Testis (tissue), 3 donors: ENCODE measurements around the gene SDK1. TPM values are rescaled to one million over a fixed set of nuclear protein-coding genes. Genes with fewer than 3 reads are reported as not detected.

Experiments
- DNase-seq: peaks from one replicate; pipeline ENCODE4 v3.0.0-alpha.2; 2019
- H3K27ac ChIP-seq, 2 donors: fragments of 200-600 bp; sonication (generic); one replicate each; pipeline ENCODE4 v1.5.1; 2019
- H3K27me3 ChIP-seq: fragments of 200-600 bp; sonication (generic); one replicate; pipeline ENCODE4 v1.5.1; 2019
- H3K36me3 ChIP-seq: fragments of 200-600 bp; sonication (generic); one replicate; pipeline ENCODE4 v1.5.1; 2017; ENCODE audit warnings: low read depth; ENCODE audit errors: missing control alignments
- H3K4me1 ChIP-seq: fragments of 200-600 bp; sonication (generic); one replicate; pipeline ENCODE4 v1.5.1; 2019
- H3K4me3 ChIP-seq, 2 donors: fragments of 200-600 bp; sonication (generic); one replicate each; pipeline ENCODE4 v1.5.1; 2017 to 2019
- H3K9me3 ChIP-seq: fragments of 200-600 bp; sonication (generic); one replicate; pipeline ENCODE4 v1.5.1; 2017
- POLR2A ChIP-seq: fragments of 450-650 bp; IDR thresholded peaks from one replicate; pipeline ENCODE4 v1.6.1; 2017; ENCODE audit warnings: antibody characterized with exemption, mild to moderate bottlenecking, moderate library complexity
- WGBS, 2 donors: methylation state at CpG; one replicate each; pipeline ENCODE4 v1.1.5; 2018; 5-methylcytosine and 5-hydroxymethylcytosine counted together
- intact Hi-C: fragments of 100-400 bp; cut with DNase I; formaldehyde crosslinking; loops from one replicate; pipeline ENCODE4 v1.15.1; 2023; ENCODE audit warnings: low total_unique reads
- polyA plus RNA-seq: library from polyadenylated mRNA; stranded (reverse); fragments of 350-450 nt; fragmentation: Illumina TruSeq; extraction: RNeasy Lipid Tissue Mini Kit (QIAGEN cat#74804); gene quantifications from one replicate; pipeline ENCODE4 v1.2.3, GENCODE V29; 2014; ENCODE audit warnings: low read depth, low replicate concordance; ENCODE audit not compliant: insufficient read depth
- total RNA-seq, 2 donors: library from RNA; depleted of rRNA; stranded (reverse); fragments of >200 nt; gene quantifications; one replicate each; pipeline ENCODE4 v1.2.3, GENCODE V29; 2016
- TF ChIP-seq, protein P1 (sequence below), 3 experiments: fragments of 450-650 bp in 2 of 3; fragments of 200-600 bp in 1 of 3; sonication (generic) in 1 of 3; IDR thresholded peaks; one replicate each; pipeline ENCODE4 v1.5.1; 2016 to 2019; ENCODE audit warnings: antibody characterized with exemption in 3 of 3, mild to moderate bottlenecking in 2 of 3, moderate library complexity in 1 of 3

The SDK1 gene
- total and polyA plus RNA-seq, 3 donors from 2014 or later = 20.0 to 36.2 (median 24.9) TPM

DNA sequence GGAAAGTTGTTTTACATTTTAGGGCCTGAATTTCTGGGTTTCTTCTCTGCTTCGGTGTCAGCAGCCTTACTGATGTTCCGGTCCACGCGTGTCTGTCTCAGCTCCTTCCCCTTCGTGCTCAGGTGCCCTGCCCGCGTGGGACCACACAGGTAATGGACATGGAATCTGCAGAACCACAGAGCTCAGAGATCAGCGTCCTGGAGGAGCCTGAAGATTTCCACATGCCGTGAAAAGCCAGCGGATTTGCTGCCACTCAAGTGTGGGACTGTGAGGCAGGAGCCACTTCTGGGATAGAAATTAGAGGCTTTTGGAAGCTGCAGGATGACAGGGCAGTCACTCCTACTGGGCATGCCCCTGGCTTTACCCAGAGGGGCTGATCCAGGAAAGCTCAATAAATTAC is 714.9 kb downstream of the SDK1 start:
- H3K4me1 ChIP-seq = no peaks in the 10 kb centered on the region
- H3K36me3 ChIP-seq = no peaks in the 10 kb centered on the region
- H3K27me3 ChIP-seq = no peaks in the 10 kb centered on the region
- H3K27ac ChIP-seq = no peak overlapping the region
- WGBS, 2 donors = 96 to 100% methylated on average over 8 to 10 of the region's 10 CpGs
- H3K9me3 ChIP-seq = no peaks in the 10 kb centered on the region
- intact Hi-C loops = no loop called here
- H3K4me3 ChIP-seq = no peak overlapping the region
- no peak for TF ChIP-seq POLR2A
- TF ChIP-seq, protein P1, sequence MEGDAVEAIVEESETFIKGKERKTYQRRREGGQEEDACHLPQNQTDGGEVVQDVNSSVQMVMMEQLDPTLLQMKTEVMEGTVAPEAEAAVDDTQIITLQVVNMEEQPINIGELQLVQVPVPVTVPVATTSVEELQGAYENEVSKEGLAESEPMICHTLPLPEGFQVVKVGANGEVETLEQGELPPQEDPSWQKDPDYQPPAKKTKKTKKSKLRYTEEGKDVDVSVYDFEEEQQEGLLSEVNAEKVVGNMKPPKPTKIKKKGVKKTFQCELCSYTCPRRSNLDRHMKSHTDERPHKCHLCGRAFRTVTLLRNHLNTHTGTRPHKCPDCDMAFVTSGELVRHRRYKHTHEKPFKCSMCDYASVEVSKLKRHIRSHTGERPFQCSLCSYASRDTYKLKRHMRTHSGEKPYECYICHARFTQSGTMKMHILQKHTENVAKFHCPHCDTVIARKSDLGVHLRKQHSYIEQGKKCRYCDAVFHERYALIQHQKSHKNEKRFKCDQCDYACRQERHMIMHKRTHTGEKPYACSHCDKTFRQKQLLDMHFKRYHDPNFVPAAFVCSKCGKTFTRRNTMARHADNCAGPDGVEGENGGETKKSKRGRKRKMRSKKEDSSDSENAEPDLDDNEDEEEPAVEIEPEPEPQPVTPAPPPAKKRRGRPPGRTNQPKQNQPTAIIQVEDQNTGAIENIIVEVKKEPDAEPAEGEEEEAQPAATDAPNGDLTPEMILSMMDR (IDR thresholded peaks at IDR 0.05) = no peak
- no peak for DNase-seq

- DNase-seq = no peak
- TF ChIP-seq, protein P1 (IDR thresholded peaks at IDR 0.05) = no peak
- TF ChIP-seq POLR2A = no peak
- intact Hi-C loops = no loop called here
- H3K4me3 ChIP-seq = no peak overlapping the region
- H3K4me1 ChIP-seq = no peaks in the 10 kb centered on the region
- no peaks in the 10 kb centered on the region for H3K36me3 ChIP-seq
- no peaks in the 10 kb centered on the region for H3K27me3 ChIP-seq
- H3K9me3 ChIP-seq = no peaks in the 10 kb centered on the region
- H3K27ac ChIP-seq = no peak overlapping the region
- WGBS, 2 donors = 95 to 98% methylated on average over 21 of the region's 21 CpGs
Observed at GRCh38 chr7:4017081-4017480, 716.0 kb downstream of the SDK1 start.

DNA sequence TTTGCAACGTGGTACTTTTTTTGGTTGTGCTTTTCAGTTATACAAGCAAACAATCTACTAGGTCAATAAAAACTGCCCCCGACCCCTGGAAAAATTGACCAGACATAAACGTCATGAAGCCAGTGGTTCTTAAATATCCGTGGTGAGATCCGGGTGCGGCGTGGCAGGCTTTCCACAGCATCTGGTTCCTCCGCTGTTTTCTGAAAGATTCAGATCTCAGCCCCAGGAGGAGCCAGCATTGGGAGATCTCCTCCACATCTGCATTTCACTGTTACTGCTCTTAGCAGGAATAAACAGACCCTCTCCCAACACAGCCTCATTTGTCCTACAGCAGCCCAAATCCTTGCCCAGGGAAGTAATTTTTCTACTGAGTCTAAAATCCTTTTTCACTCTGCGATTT is 716.7 kb downstream of the SDK1 start:
- no peak for TF ChIP-seq POLR2A
- TF ChIP-seq, protein P1 (IDR thresholded peaks at IDR 0.05) = no peak

GRCh38 chr7:4018601-4019316 is 717.7 kb downstream of the SDK1 start:
- intact Hi-C loops = no loop called here
- no peaks in the 10 kb centered on the region for H3K9me3 ChIP-seq
- no peaks in the 10 kb centered on the region for H3K36me3 ChIP-seq
- whole genome bisulfite sequencing, 2 donors = 94 to 96% methylated on average over 7 of the region's 7 CpGs
- H3K4me1 ChIP-seq = no peaks in the 10 kb centered on the region
- TF ChIP-seq POLR2A = no peak
- TF ChIP-seq, protein P1 (IDR thresholded peaks at IDR 0.05) = no peak
- DNase-seq = no peak
- no peaks in the 10 kb centered on the region for H3K27me3 ChIP-seq
- no peak overlapping the region for H3K4me3 ChIP-seq
- no peak overlapping the region for H3K27ac ChIP-seq

More for the DNA sequence above, 716.7 kb downstream of the SDK1 start:
- WGBS, 2 donors = 88 to 92% methylated on average over 9 of the region's 9 CpGs
- Histone ChIP-seq H3K4me3 (no peak overlapping the region), H3K9me3 (no peaks in the 10 kb centered on the region), H3K27ac (no peak overlapping the region), H3K27me3 (no peaks in the 10 kb centered on the region), H3K4me1 (no peaks in the 10 kb centered on the region), H3K36me3 (no peaks in the 10 kb centered on the region)
- intact Hi-C loops = no loop called here
- no peak for DNase-seq

DNA sequence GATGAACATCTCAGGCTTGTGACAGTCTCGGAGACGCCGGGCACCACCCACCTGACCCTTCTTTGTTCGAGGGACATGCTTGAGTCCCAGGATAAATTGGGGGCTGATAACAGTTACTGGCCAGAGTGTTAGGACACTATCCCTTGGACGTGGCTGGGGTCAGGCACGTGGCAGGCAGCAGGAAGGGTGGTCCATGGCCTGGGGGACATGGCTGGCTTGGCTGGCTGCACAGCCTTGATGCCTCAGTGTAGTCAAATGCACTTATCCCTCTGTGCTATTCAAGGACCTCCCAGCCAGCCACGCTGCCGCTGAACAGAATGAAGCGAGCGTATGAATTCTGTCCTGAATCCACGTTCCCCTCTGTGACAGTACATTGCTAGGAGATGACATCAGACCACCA is 719.0 kb downstream of the SDK1 start:
- TF ChIP-seq POLR2A = no peak
- TF ChIP-seq, protein P1 (IDR thresholded peaks at IDR 0.05) = no peak
- Histone ChIP-seq H3K4me1 (no peaks in the 10 kb centered on the region), H3K9me3 (no peaks in the 10 kb centered on the region), H3K27me3 (no peaks in the 10 kb centered on the region), H3K27ac (no peak overlapping the region), H3K4me3 (no peak overlapping the region), H3K36me3 (no peaks in the 10 kb centered on the region)
- intact Hi-C loops = no loop called here
- 91 to 98% methylated on average over 8 of the region's 11 CpGs for WGBS, 2 donors
- no peak for DNase-seq
